ENCODE measurements around the gene LMBR1.

- no peak for TF ChIP-seq NFRKB (IDR thresholded peaks at IDR 0.05)
- TF ChIP-seq BHLHE40 (IDR thresholded peaks at IDR 0.05; ENCODE audit: borderline replicate concordance), result no peak
- TF ChIP-seq ZNF384 (IDR thresholded peaks at IDR 0.05), result no peak
- TF ChIP-seq PKNOX1 (IDR thresholded peaks at IDR 0.05), result no peak
- no peak for TF ChIP-seq CTBP1 (IDR thresholded peaks at IDR 0.05; ENCODE audit: borderline replicate concordance)
- TF ChIP-seq ELF4 (IDR thresholded peaks at IDR 0.05), result no peak
- no peak for TF ChIP-seq SP1 (IDR thresholded peaks at IDR 0.05)
These were observed 139.8 kb downstream of the LMBR1 start for GRCh38 chr7:156753229-156753560.
